ENCODE measurements around the gene SUGCT.

The SUGCT gene

GRCh38 chr7:40439686-40440085, 304.9 kb downstream of the SUGCT start:
- no peak overlapping the region for H3K9ac ChIP-seq (ENCODE audit: low read depth, low read length)
- H3K36me3 ChIP-seq (ENCODE audit: insufficient read depth, low read length): no peaks in the 10 kb centered on the region
- H3K79me2 ChIP-seq (ENCODE audit: insufficient read depth, low read length): no peaks in the 10 kb centered on the region
- no peaks in the 10 kb centered on the region for H3K4me1 ChIP-seq (ENCODE audit: insufficient read depth, low read length)
- no peak for ATAC-seq (ENCODE audit: insufficient read depth, low read depth)
- no peaks in the 10 kb centered on the region for H4K20me1 ChIP-seq (ENCODE audit: insufficient read depth, low read length)
- no peak overlapping the region for H3K4me3 ChIP-seq (ENCODE audit: low read depth in 1 of 2, low read length in 2 of 2)
- H3K27ac ChIP-seq (ENCODE audit: low read length): no peak overlapping the region
- TF ChIP-seq CTCF (IDR thresholded peaks at IDR 0.05; ENCODE audit: borderline replicate concordance, extremely low read depth, low read length, poor library complexity, severe bottlenecking) (no peak), EZH2 (IDR thresholded peaks at IDR 0.05; ENCODE audit: borderline replicate concordance, low read depth, low read length, severe bottlenecking) (no peak)
- H3K27me3 ChIP-seq (ENCODE audit: insufficient read depth, low read length, poor library complexity): no peaks in the 10 kb centered on the region
- H3K4me2 ChIP-seq (ENCODE audit: insufficient read depth, low read length): no peak overlapping the region
- H3K9me3 ChIP-seq (ENCODE audit: insufficient read depth, low read length, severe bottlenecking): peaks cover 4% of the 10 kb centered on the region
- DNase-seq: no peak
- no peak overlapping the region for H2AFZ ChIP-seq (ENCODE audit: low read depth, low read length)

GRCh38 chr7:40447345-40447744, 312.5 kb downstream of the SUGCT start:
- Histone ChIP-seq H3K9ac (ENCODE audit: low read depth, low read length) (no peak overlapping the region), H3K27me3 (ENCODE audit: insufficient read depth, low read length, poor library complexity) (no peaks in the 10 kb centered on the region), H3K4me3 (ENCODE audit: low read depth in 1 of 2, low read length in 2 of 2) (no peak overlapping the region), H4K20me1 (ENCODE audit: insufficient read depth, low read length) (no peaks in the 10 kb centered on the region), H3K4me1 (ENCODE audit: insufficient read depth, low read length) (no peaks in the 10 kb centered on the region), H3K79me2 (ENCODE audit: insufficient read depth, low read length) (no peaks in the 10 kb centered on the region), H3K27ac (ENCODE audit: low read length) (no peak overlapping the region), H3K4me2 (ENCODE audit: insufficient read depth, low read length) (no peak overlapping the region), H3K36me3 (ENCODE audit: insufficient read depth, low read length) (no peaks in the 10 kb centered on the region), H3K9me3 (ENCODE audit: insufficient read depth, low read length, severe bottlenecking) (no peaks in the 10 kb centered on the region), H2AFZ (ENCODE audit: low read depth, low read length) (no peak overlapping the region)
- ATAC-seq (ENCODE audit: insufficient read depth, low read depth): no peak
- TF ChIP-seq EZH2 (IDR thresholded peaks at IDR 0.05; ENCODE audit: borderline replicate concordance, low read depth, low read length, severe bottlenecking): no peak
- TF ChIP-seq CTCF (IDR thresholded peaks at IDR 0.05; ENCODE audit: borderline replicate concordance, extremely low read depth, low read length, poor library complexity, severe bottlenecking): peak; percentile 11
- no peak for DNase-seq

- DNase-seq: no peak
- Histone ChIP-seq H4K20me1 (ENCODE audit: insufficient read depth, low read length) (no peaks in the 10 kb centered on the region), H3K36me3 (ENCODE audit: insufficient read depth, low read length) (no peaks in the 10 kb centered on the region), H3K9ac (ENCODE audit: low read depth, low read length) (no peak overlapping the region), H3K4me2 (ENCODE audit: insufficient read depth, low read length) (no peak overlapping the region), H3K79me2 (ENCODE audit: insufficient read depth, low read length) (no peaks in the 10 kb centered on the region), H3K9me3 (ENCODE audit: insufficient read depth, low read length, severe bottlenecking) (peaks cover 3% of the 10 kb centered on the region), H3K4me1 (ENCODE audit: insufficient read depth, low read length) (no peaks in the 10 kb centered on the region), H3K4me3 (ENCODE audit: low read depth in 1 of 2, low read length in 2 of 2) (no peak overlapping the region), H3K27me3 (ENCODE audit: insufficient read depth, low read length, poor library complexity) (no peaks in the 10 kb centered on the region), H2AFZ (ENCODE audit: low read depth, low read length) (no peak overlapping the region), H3K27ac (ENCODE audit: low read length) (no peak overlapping the region)
- TF ChIP-seq EZH2 (IDR thresholded peaks at IDR 0.05; ENCODE audit: borderline replicate concordance, low read depth, low read length, severe bottlenecking) (no peak), CTCF (IDR thresholded peaks at IDR 0.05; ENCODE audit: borderline replicate concordance, extremely low read depth, low read length, poor library complexity, severe bottlenecking) (no peak)
- ATAC-seq (ENCODE audit: insufficient read depth, low read depth): no peak
These were observed 320.7 kb downstream of the SUGCT start for GRCh38 chr7:40455485-40455884.

Measured in DND-41 (cell line).